ENCODE measurements around the gene DSP. TPM values are rescaled to one million over a fixed set of nuclear protein-coding genes. Genes with fewer than 3 reads are reported as not detected.

The DSP gene
- total and polyA plus RNA-seq, 2 experiments from 2014 or later = 16.8 to 43.7 TPM

- TF ChIP-seq ZNF462 (CRISPR knock-in tag; IDR thresholded peaks at IDR 0.05) (no peak), REST (IDR thresholded peaks at IDR 0.05; ENCODE audit: unreplicated experiment) (no peak), CTCF (conservative IDR thresholded peaks at IDR 0.05; ENCODE audit: low read depth in 2 of 2) (no peak), ZNF114 (CRISPR knock-in tag; IDR thresholded peaks at IDR 0.05) (no peak), CREB1 (CRISPR knock-in tag; IDR thresholded peaks at IDR 0.05; ENCODE audit: low read depth) (no peak), ETS1 (IDR thresholded peaks at IDR 0.05) (no peak), EZH2phosphoT487 (IDR thresholded peaks at IDR 0.05; ENCODE audit: unreplicated experiment) (no peak)
Observed at GRCh38 chr6:7546896-7547295, 5.4 kb downstream of the DSP start (continued).

Measured in GM23338 (cell line).